Left lung (tissue), 10 donors: ENCODE data around the gene NTRK2. TPM values are rescaled to one million over a fixed set of nuclear protein-coding genes. Genes with fewer than 3 reads are reported as not detected.

Source experiments
- ATAC-seq: fragments of 200-7000 bp; cut with Tn5 transposase; one replicate; pipeline ENCODE4 v1.9.1; 2020; ENCODE audit warnings: moderate library complexity
- DNase-seq, 4 donors: peaks; one replicate each; pipeline ENCODE4 v3.0.0-alpha.2; 2013 to 2020
- H3K27ac ChIP-seq, 2 donors: fragments of 200-600 bp; sonication (generic) in 1 of 2; one replicate each; pipeline versions ENCODE4 v1.5.0 to v1.8.0; 2020 to 2021
- H3K27me3 ChIP-seq, 2 donors: fragments of 200-600 bp; sonication (generic) in 1 of 2; one replicate each; pipeline versions ENCODE4 v1.5.0 to v1.8.0; 2020 to 2021
- H3K36me3 ChIP-seq, 2 donors: fragments of 200-600 bp; sonication (generic) in 1 of 2; one replicate each; pipeline versions ENCODE4 v1.5.0 to v1.8.0; 2020 to 2021
- H3K4me1 ChIP-seq, 2 donors: fragments of 200-600 bp; one replicate each; pipeline ENCODE4 v1.8.0; 2021
- H3K4me3 ChIP-seq, 2 donors: fragments of 200-600 bp; sonication (generic) in 1 of 2; one replicate each; pipeline versions ENCODE4 v1.5.0 to v1.8.0; 2020 to 2021; ENCODE audit warnings: mild to moderate bottlenecking in 1 of 2
- H3K9me3 ChIP-seq, 2 donors: fragments of 200-600 bp; sonication (generic) in 1 of 2; one replicate each; pipeline versions ENCODE4 v1.5.0 to v1.8.0; 2020 to 2021
- intact Hi-C, 2 donors: fragments of 100-400 bp; cut with DNase I; formaldehyde crosslinking; loops; one replicate each; pipeline versions ENCODE4 v1.11.2 to v1.14.2; 2022
- polyA plus RNA-seq, 6 donors: library from polyadenylated mRNA; unstranded; fragments of 120-200 nt; gene quantifications; one replicate each; pipeline ENCODE4 v1.2.1, GENCODE V29; 2013; ENCODE audit not compliant: insufficient read length in 6 of 6
- total RNA-seq, 2 donors: library from RNA; stranded (reverse); fragmentation: NEBNext Ultra II Directional; extraction: Animal tissue kit (Norgen Biotek cat#: 25700); gene quantifications; one replicate each; pipeline ENCODE4 v1.2.1, GENCODE V29; 2021
- TF ChIP-seq, protein P1 (sequence below), 2 donors: fragments of 200-600 bp; sonication (generic) in 1 of 2; IDR thresholded peaks; one replicate each; pipeline versions ENCODE4 v1.5.0 to v1.8.0; 2021; ENCODE audit warnings: antibody characterized with exemption in 2 of 2
- donor health status: DM: no; HTN: yes; CAD: no.
- donor health status: DM: no; HTN: no; CAD: no.

NTRK2 gene
- total and polyA plus RNA-seq, 8 donors, result 0.29 to 3.8 (median 1.7) TPM

DNA sequence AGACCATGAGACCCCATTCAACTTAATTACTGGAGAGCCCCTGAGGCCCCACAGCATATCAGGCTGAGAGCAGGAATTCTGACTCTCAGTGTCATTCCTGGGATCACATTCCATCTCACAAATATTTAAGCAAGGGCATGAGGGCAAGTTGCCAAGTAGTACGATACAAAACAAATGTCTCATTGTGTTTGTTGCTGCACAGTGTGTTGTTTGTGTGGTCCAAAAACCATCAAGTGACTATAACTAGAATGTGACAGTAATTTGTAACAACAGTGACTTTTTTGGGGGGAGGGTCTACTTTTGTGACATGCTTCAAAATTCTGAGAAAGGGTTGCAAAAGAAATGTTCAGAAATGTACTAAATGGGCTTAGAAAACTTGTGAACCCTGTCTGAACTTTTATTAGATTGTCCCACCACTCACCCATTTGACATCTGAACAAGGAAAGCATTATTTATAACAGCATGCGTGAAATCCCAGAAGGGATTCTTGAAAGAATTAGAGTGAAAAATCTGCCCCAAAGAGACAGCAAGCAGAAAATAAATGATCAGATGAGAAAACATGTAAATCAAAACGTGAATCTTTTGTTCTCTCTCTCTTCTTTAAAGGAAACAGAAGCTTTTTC is 347.0 kb downstream of the NTRK2 start:
- no peaks in the 10 kb centered on the region for H3K4me1 ChIP-seq
- ATAC-seq (no peak), DNase-seq (no peak)
- no peaks in the 10 kb centered on the region for H3K9me3 ChIP-seq
- TF ChIP-seq, protein P1, sequence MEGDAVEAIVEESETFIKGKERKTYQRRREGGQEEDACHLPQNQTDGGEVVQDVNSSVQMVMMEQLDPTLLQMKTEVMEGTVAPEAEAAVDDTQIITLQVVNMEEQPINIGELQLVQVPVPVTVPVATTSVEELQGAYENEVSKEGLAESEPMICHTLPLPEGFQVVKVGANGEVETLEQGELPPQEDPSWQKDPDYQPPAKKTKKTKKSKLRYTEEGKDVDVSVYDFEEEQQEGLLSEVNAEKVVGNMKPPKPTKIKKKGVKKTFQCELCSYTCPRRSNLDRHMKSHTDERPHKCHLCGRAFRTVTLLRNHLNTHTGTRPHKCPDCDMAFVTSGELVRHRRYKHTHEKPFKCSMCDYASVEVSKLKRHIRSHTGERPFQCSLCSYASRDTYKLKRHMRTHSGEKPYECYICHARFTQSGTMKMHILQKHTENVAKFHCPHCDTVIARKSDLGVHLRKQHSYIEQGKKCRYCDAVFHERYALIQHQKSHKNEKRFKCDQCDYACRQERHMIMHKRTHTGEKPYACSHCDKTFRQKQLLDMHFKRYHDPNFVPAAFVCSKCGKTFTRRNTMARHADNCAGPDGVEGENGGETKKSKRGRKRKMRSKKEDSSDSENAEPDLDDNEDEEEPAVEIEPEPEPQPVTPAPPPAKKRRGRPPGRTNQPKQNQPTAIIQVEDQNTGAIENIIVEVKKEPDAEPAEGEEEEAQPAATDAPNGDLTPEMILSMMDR (IDR thresholded peaks at IDR 0.05), result no peak
- no peaks in the 10 kb centered on the region for H3K27me3 ChIP-seq
- intact Hi-C loops, result no loop called here
- H3K36me3 ChIP-seq, result no peaks in the 10 kb centered on the region
- H3K4me3 ChIP-seq, result no peak overlapping the region
- H3K27ac ChIP-seq, result no peak overlapping the region

DNA sequence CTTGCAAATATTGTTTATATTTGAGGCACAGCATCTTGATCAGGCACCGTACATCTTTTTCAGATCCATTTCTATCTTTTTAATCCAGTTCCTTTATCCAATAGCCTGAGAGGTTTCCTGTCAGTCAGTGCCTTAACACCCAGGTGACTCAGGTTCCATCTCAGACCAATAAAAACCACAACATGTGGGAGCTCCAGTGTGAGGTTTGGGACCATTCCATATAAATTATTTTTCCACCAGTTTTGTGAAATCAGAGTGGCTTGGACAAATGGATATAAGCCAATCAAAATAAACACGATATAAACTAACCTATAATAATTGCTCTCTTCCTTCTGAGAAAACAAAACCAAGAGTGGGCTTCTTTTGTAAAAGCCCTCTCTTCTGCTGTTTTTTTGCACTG is 351.3 kb downstream of the NTRK2 start:
- no peak for ATAC-seq
- intact Hi-C loops, result no loop called here

DNA sequence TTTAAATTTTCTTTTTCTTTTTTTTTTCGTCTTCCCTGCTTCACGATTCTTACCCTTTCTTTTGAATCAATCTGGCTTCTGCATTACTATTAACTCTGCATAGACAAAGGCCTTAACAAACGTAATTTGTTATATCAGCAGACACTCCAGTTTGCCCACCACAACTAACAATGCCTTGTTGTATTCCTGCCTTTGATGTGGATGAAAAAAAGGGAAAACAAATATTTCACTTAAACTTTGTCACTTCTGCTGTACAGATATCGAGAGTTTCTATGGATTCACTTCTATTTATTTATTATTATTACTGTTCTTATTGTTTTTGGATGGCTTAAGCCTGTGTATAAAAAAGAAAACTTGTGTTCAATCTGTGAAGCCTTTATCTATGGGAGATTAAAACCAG is 352.2 kb downstream of the NTRK2 start:
- Histone ChIP-seq H3K9me3 (no peaks in the 10 kb centered on the region), H3K36me3 (no peaks in the 10 kb centered on the region), H3K27ac (no peak overlapping the region), H3K4me1 (no peaks in the 10 kb centered on the region), H3K27me3 (no peaks in the 10 kb centered on the region), H3K4me3 (no peak overlapping the region)
- intact Hi-C loops, result no loop called here
- ATAC-seq, result no peak
- DNase-seq, result no peak
- TF ChIP-seq, protein P1 (IDR thresholded peaks at IDR 0.05), result no peak

More for the DNA sequence above, 351.3 kb downstream of the NTRK2 start:
- no peak overlapping the region for H3K27ac ChIP-seq
- no peaks in the 10 kb centered on the region for H3K4me1 ChIP-seq
- no peak overlapping the region for H3K4me3 ChIP-seq
- H3K36me3 ChIP-seq, result no peaks in the 10 kb centered on the region
- DNase-seq, result no peak
- H3K27me3 ChIP-seq, result no peaks in the 10 kb centered on the region
- H3K9me3 ChIP-seq, result no peaks in the 10 kb centered on the region
- TF ChIP-seq, protein P1 (IDR thresholded peaks at IDR 0.05), result no peak

DNA sequence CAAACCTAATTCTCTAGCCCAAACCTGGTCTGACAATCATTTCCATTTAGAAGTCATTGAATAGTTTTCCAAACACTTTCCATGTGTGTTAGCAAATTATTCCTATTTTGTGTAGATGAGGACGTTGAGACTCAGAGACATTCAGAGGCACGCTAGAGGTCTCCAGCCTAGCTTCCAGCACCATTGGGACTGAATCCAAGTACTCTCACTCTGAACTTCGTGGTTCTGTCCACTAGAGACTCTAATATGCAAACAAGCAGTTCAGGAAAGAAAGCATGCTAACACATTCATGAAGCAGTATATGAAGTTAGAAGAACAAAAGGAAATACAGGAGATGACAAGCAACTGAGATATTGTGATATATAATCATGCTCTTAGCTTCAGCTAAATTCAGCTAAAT is 354.8 kb downstream of the NTRK2 start:
- Histone ChIP-seq H3K4me1 (no peaks in the 10 kb centered on the region), H3K27me3 (no peaks in the 10 kb centered on the region), H3K36me3 (no peaks in the 10 kb centered on the region), H3K27ac (no peak overlapping the region), H3K4me3 (no peak overlapping the region), H3K9me3 (no peaks in the 10 kb centered on the region)
- intact Hi-C loops, result no loop called here
- TF ChIP-seq, protein P1 (IDR thresholded peaks at IDR 0.05), result no peak
- peak in 1 of 4 donors; percentile 17 for DNase-seq
- no peak for ATAC-seq

DNA sequence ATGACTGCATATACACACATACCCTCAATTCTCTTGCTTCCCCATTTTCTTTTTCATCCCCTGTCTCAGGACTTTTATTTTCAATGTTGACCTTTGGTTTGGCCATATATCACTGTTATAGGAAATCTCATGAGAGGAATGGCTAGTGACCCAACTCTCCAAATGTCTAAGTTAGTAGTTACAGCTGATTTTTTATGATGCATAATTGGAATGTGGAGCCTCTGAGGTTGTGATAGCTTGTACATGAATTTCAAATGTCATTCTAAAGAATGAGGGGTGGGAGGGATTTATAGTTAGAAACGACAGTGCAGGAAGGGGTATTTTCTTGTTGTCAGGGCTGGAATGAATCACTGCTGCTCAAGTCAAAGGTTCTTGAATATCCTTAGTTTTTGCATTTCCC is 356.1 kb downstream of the NTRK2 start:
- Histone ChIP-seq H3K9me3 (no peaks in the 10 kb centered on the region), H3K36me3 (no peaks in the 10 kb centered on the region), H3K4me3 (no peak overlapping the region), H3K27me3 (no peaks in the 10 kb centered on the region), H3K27ac (no peak overlapping the region), H3K4me1 (no peaks in the 10 kb centered on the region)
- intact Hi-C loops, result no loop called here
- DNase-seq, result no peak
- TF ChIP-seq, protein P1 (IDR thresholded peaks at IDR 0.05), result no peak
- ATAC-seq, result no peak
